SH-SY5Y (cell line): ENCODE measurements around the gene SEMA4G.

Source experiments
- GATA2 ChIP-seq: IDR thresholded peaks from 2 replicates; pipeline ENCODE4 v1.6.1; 2011; ENCODE audit warnings: mild to moderate bottlenecking, low read depth, low read length
- GATA3 ChIP-seq: IDR thresholded peaks from 2 replicates; pipeline ENCODE4 v1.6.1; 2011; ENCODE audit warnings: low read depth, mild to moderate bottlenecking, low read length, moderate library complexity

DNA sequence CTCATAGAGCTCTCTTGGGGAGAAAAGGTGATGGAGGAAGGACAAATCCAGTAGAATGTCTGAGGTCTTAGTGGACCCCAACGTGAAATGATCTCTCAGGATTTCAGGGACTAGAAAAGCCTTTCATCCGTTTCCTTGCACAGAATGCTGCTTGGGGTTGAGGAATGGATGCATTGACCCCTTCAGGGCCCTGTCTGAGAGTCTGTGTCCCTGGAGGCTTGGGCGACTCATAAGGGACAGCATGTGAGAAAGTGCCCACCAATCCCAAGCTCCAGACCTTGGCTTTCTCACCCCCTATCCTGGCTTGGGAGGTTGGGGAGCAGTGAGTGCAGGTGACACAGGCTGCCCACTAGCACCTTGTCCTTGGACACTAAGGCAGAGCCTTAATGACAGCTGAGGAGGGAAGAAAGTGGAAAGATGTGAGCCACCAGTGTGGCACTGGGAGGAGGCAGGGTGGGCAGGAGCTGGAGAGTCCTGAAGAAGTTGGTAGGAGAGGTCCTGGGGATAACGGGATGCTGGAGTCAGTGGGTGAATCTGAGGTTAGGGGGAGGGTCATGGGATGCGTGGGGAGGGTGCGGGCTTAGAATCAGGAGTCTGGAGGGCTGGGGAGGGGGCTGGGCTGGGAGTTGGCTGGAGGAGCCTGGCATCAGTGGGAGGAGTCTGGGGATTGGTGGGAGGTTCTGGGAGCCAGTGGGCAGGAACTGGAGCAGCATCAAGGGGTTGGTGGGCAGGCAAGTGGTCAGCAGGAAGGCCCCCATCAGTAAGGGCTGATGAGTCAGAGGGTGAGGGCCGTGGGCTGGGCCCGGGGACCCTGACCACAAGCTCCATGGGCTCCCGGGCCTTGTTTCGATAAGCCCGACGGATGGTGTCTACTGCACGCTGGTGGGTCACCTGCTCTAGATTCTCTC is 38.9 kb downstream of the SEMA4G start:
- no peak for TF ChIP-seq GATA2
- no peak for TF ChIP-seq GATA3
